Astrocyte (in vitro differentiated cells and primary cell): ENCODE results near the gene FAS. TPM values are rescaled to one million over a fixed set of nuclear protein-coding genes. Genes with fewer than 3 reads are reported as not detected.

Source experiments
- DNase-seq: peaks from one replicate; pipeline ENCODE4 v3.0.0-alpha.2; 2010; ENCODE audit warnings: low read depth
- FAIRE-seq: peaks from 2 replicates; lab custom pipeline; 2011; peaks lifted over from hg19 to GRCh38; lab: Jason Lieb, UNC
- H2AFZ ChIP-seq: 2 replicates; pipeline ENCODE4 v1.6.0; 2012; ENCODE audit warnings: low read depth, low read length, inconsistent platforms
- H3K27ac ChIP-seq: 2 replicates; pipeline ENCODE4 v1.5.1; 2011; ENCODE audit warnings: low read depth, low read length, inconsistent platforms
- H3K27me3 ChIP-seq: 2 replicates; pipeline ENCODE4 v1.6.0; 2011; ENCODE audit warnings: low read length, inconsistent platforms; ENCODE audit not compliant: insufficient read depth
- H3K36me3 ChIP-seq: 2 replicates; pipeline ENCODE4 v1.5.1; 2011; ENCODE audit warnings: low read length, inconsistent platforms; ENCODE audit not compliant: insufficient read depth
- H3K4me1 ChIP-seq: 2 replicates; pipeline ENCODE4 v1.5.1; 2011; ENCODE audit warnings: low read length, inconsistent platforms; ENCODE audit not compliant: insufficient read depth
- H3K4me2 ChIP-seq: 2 replicates; pipeline ENCODE4 v1.6.0; 2012; ENCODE audit warnings: low read length, inconsistent platforms
- H3K4me3 ChIP-seq: 2 replicates; pipeline ENCODE4 v1.5.1; 2011; ENCODE audit warnings: low read depth, mild to moderate bottlenecking, low read length, inconsistent platforms; ENCODE audit not compliant: insufficient read depth
- H3K79me2 ChIP-seq: 2 replicates; pipeline ENCODE4 v1.6.0; 2012; ENCODE audit warnings: mild to moderate bottlenecking, low read length, inconsistent platforms; ENCODE audit not compliant: insufficient read depth
- H3K9ac ChIP-seq: 2 replicates; pipeline ENCODE4 v1.6.0; 2012; ENCODE audit warnings: mild to moderate bottlenecking, low read length, inconsistent platforms
- H3K9me3 ChIP-seq: 2 replicates; pipeline ENCODE4 v1.5.1; 2012; ENCODE audit warnings: low read depth, mild to moderate bottlenecking, low read length, inconsistent platforms; ENCODE audit not compliant: insufficient read depth
- H4K20me1 ChIP-seq: 2 replicates; pipeline ENCODE4 v1.6.0; 2012; ENCODE audit warnings: low read length, inconsistent platforms; ENCODE audit not compliant: insufficient read depth
- H3K27ac Mint-ChIP-seq: one replicate; pipeline ENCODE4 v1.8.0; 2021; ENCODE audit warnings: mild to moderate bottlenecking, mixed read lengths; ENCODE audit not compliant: unreplicated experiment
- H3K27me3 Mint-ChIP-seq: one replicate; pipeline ENCODE4 v1.8.0; 2021; ENCODE audit warnings: low read depth, mixed read lengths; ENCODE audit not compliant: unreplicated experiment
- H3K36me3 Mint-ChIP-seq: one replicate; pipeline ENCODE4 v1.8.0; 2021; ENCODE audit warnings: low read depth, mixed read lengths; ENCODE audit not compliant: unreplicated experiment
- H3K4me1 Mint-ChIP-seq: one replicate; pipeline ENCODE4 v1.8.0; 2021; ENCODE audit warnings: low read depth, mixed read lengths; ENCODE audit not compliant: unreplicated experiment
- H3K4me3 Mint-ChIP-seq: one replicate; pipeline ENCODE4 v1.8.0; 2021; ENCODE audit warnings: mild to moderate bottlenecking, moderate library complexity, mixed read lengths; ENCODE audit not compliant: unreplicated experiment
- H3K9me3 Mint-ChIP-seq: one replicate; pipeline ENCODE4 v1.8.0; 2021; ENCODE audit warnings: mild to moderate bottlenecking, mixed read lengths; ENCODE audit not compliant: unreplicated experiment
- CTCF ChIP-seq: IDR thresholded peaks from 2 replicates; pipeline ENCODE4 v1.5.1; 2011; ENCODE audit warnings: low read depth, mild to moderate bottlenecking, inconsistent platforms, low read length, moderate library complexity; ENCODE audit not compliant: insufficient read depth
- EZH2 ChIP-seq: IDR thresholded peaks from 2 replicates; pipeline ENCODE4 v1.6.1; 2012; ENCODE audit warnings: mild to moderate bottlenecking, low read length, inconsistent platforms; ENCODE audit not compliant: insufficient read depth
- total RNA-seq: library from RNA; stranded (reverse); gene quantifications from 2 replicates; pipeline ENCODE4 v1.2.1, GENCODE V29; 2021

The FAS gene
- total RNA-seq, 1 donor from 2014 or later, result 32.6 TPM

DNA sequence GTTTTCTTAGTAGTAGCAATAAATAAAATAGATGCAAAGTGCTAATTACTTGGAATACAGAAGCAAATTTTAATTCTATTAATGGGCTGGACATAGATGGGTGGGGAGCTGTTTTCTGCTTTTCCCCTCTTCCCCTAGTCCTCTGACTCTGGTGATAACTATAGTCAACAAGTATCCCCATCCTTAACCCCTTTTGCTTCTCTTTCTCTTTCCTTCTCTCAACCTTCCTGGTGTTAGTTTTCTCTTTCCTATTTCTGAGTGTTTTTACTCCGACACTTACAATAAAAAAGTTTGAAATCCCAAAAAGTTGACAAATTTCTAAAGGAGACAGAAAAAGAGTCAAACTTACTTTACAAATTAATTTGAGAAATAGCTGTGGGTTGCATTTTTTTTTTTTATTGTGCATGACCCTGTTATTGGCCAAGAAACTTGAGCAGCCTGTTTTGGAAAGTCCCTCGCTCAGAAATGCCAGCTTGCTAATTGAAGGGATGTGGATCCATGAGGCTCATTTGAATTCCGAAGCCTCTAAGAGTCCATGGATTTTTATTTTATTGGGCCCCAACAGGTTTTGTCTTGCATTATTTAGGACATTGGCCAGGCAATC, 2.4 kb downstream of the FAS start:
- Histone ChIP-seq H3K9ac (no peak overlapping the region), H3K79me2 (peaks cover 63% of the 10 kb centered on the region), H2AFZ (no peak overlapping the region)

DNA sequence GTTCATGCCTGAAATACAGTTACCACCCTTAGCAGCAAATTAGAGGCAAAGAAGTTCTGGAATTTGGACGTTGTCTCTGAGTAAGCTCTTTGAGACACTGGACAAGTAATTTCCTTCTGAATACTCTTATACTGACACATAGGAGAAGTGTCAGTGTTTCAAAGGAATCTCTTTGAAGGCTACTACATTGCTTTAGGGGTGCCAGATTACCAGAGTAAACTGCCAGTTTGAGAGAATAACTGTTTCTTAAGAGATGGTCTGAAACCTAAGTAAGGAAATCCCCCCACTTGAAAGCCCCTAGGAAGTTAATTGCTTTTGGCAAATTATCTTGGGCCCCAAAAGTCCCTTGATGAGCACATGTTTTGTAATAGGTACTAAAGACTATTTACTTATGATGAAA, 3.4 kb downstream of the FAS start:
- Histone ChIP-seq H3K79me2 (peaks cover 68% of the 10 kb centered on the region), H3K4me3 (peak overlapping the region; percentile 13), H2AFZ (no peak overlapping the region), H3K9ac (no peak overlapping the region), H4K20me1 (peaks cover 22% of the 10 kb centered on the region), H3K9me3 (no peaks in the 10 kb centered on the region), H3K36me3 (no peaks in the 10 kb centered on the region), H3K4me2 (peak overlapping the region; percentile 59), H3K27me3 (no peaks in the 10 kb centered on the region), H3K4me1 (peaks cover 19% of the 10 kb centered on the region), H3K27ac (no peak overlapping the region)
- peak; percentile 54 for DNase-seq
- no peak overlapping the region for H3K27ac Mint-ChIP-seq
- no peaks in the 10 kb centered on the region for H3K9me3 Mint-ChIP-seq
- peaks cover 20% of the 10 kb centered on the region for H3K4me1 Mint-ChIP-seq
- no peaks in the 10 kb centered on the region for H3K27me3 Mint-ChIP-seq
- FAIRE-seq, result peak; percentile 47
- H3K4me3 Mint-ChIP-seq, result peak overlapping the region; percentile 68
- H3K36me3 Mint-ChIP-seq, result no peaks in the 10 kb centered on the region
- no peak for TF ChIP-seq CTCF
- TF ChIP-seq EZH2, result no peak

More for the DNA sequence above, 2.4 kb downstream of the FAS start:
- Histone ChIP-seq H3K4me3 (no peak overlapping the region), H3K4me2 (peak overlapping the region; percentile 54), H3K27ac (no peak overlapping the region), H4K20me1 (peaks cover 21% of the 10 kb centered on the region), H3K9me3 (no peaks in the 10 kb centered on the region), H3K4me1 (peaks cover 19% of the 10 kb centered on the region), H3K36me3 (no peaks in the 10 kb centered on the region), H3K27me3 (no peaks in the 10 kb centered on the region)
- Mint-ChIP-seq H3K9me3 (no peaks in the 10 kb centered on the region), H3K4me3 (peak overlapping the region; percentile 77), H3K4me1 (peaks cover 23% of the 10 kb centered on the region), H3K36me3 (no peaks in the 10 kb centered on the region), H3K27me3 (no peaks in the 10 kb centered on the region), H3K27ac (no peak overlapping the region)
- DNase-seq, result peak; percentile 50
- no peak for FAIRE-seq
- no peak for TF ChIP-seq EZH2
- no peak for TF ChIP-seq CTCF

DNA sequence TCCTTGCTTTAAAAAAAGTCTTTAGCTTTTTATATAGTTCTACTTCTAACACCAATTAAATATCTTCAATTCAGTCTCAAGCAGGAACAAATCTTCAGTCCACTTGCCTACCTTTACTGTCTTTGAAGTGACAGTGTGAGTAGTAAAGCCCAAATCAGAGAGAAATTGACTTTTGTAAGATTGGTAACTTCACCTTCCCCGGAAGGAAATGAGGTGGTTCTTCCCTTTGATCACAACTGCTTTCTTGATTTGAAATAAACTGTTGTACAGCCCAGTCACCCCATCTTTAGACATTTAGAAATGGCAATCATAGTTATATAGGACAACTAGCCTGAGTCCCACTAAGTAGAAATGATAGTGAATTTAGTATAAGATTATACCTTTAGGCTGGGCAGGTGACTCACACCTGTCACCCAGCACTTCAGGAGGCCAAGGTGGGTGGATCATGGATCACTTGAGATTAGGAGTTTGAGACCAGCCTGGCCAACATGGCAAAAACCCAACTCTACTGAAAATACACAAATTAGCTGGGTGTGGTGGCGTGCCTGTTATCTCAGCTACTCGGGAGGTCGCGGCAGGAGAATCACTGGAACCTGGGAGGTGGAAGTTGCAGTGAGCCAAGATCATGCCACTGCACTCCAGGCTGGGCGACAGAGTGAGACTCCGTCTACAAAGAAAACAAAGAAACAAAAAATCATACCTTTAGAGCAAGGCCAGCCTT, 4.7 kb downstream of the FAS start:
- H3K4me1 Mint-ChIP-seq, result peaks cover 13% of the 10 kb centered on the region
- Histone ChIP-seq H3K4me2 (no peak overlapping the region), H3K4me1 (peaks cover 11% of the 10 kb centered on the region), H3K27me3 (no peaks in the 10 kb centered on the region), H3K9me3 (no peaks in the 10 kb centered on the region), H3K9ac (no peak overlapping the region), H3K4me3 (no peak overlapping the region), H2AFZ (no peak overlapping the region), H3K79me2 (peaks cover 68% of the 10 kb centered on the region), H3K36me3 (no peaks in the 10 kb centered on the region), H4K20me1 (peaks cover 22% of the 10 kb centered on the region), H3K27ac (no peak overlapping the region)
- H3K9me3 Mint-ChIP-seq, result no peaks in the 10 kb centered on the region
- H3K27me3 Mint-ChIP-seq, result no peaks in the 10 kb centered on the region
- DNase-seq, result no peak
- no peak for FAIRE-seq
- TF ChIP-seq CTCF, result no peak
- TF ChIP-seq EZH2, result no peak
- H3K27ac Mint-ChIP-seq, result no peak overlapping the region
- no peak overlapping the region for H3K4me3 Mint-ChIP-seq
- no peaks in the 10 kb centered on the region for H3K36me3 Mint-ChIP-seq
